Endothelial cell of umbilical vein (primary cell): ENCODE data around the gene NKX1-1. TPM values are rescaled to one million over a fixed set of nuclear protein-coding genes. Genes with fewer than 3 reads are reported as not detected.

Experiments used
- BruUV-seq: library from RNA; stranded (reverse); fragments of 400-500 nt; replicated peaks from 2 replicates; lab custom pipeline; 2021; lab: Mats Ljungman, UMichigan
- CTCF ChIA-PET: fragments of 300-600, 350-600 bp; sonication (Branson Sonifier 250); formaldehyde crosslinking; loops from one replicate; lab custom pipeline; 2021; ENCODE audit warnings: antibody characterized with exemption, inconsistent platforms; lab: Charles Lee
- POLR2A ChIA-PET: fragments of 300-600, 350-600 bp; sonication (Branson Sonifier 250); formaldehyde crosslinking; loops from one replicate; lab custom pipeline; 2021; ENCODE audit warnings: antibody characterized with exemption, inconsistent platforms; lab: Charles Lee
- DNase-seq: peaks from one replicate; pipeline ENCODE4 v3.0.0-alpha.2; 2011; ENCODE audit warnings: low read depth, low spot score
- FAIRE-seq: peaks from 2 replicates; lab custom pipeline; 2011; peaks lifted over from hg19 to GRCh38; lab: Jason Lieb, UNC
- H2AFZ ChIP-seq: 2 replicates; pipeline ENCODE4 v1.6.0; 2012; ENCODE audit warnings: low read depth, low read length, control low read depth, inconsistent platforms
- H3K27ac ChIP-seq: 2 replicates; pipeline ENCODE4 v1.5.1; 2011; ENCODE audit warnings: low read depth, mild to moderate bottlenecking, control low read depth, low read length, moderate library complexity; ENCODE audit not compliant: insufficient read depth
- H3K27me3 ChIP-seq, 2 experiments: 2 replicates each; pipeline versions ENCODE4 v1.6.0 to v1.6.1; 2011; ENCODE audit warnings: low read length in 2 of 2, mixed read lengths in 1 of 2; ENCODE audit not compliant: control insufficient read depth in 2 of 2, insufficient read depth in 2 of 2
- H3K36me3 ChIP-seq, 2 experiments: 2 replicates in 1 of 2; 3 replicates in 1 of 2; pipeline ENCODE4 v1.5.1; 2011; ENCODE audit warnings: low read length in 2 of 2, mild to moderate bottlenecking in 1 of 2, moderate library complexity in 1 of 2; ENCODE audit not compliant: control insufficient read depth in 2 of 2, insufficient read depth in 2 of 2; ENCODE audit errors: extremely low read depth in 1 of 2
- H3K4me1 ChIP-seq: 3 replicates; pipeline ENCODE4 v1.5.1; 2011; ENCODE audit warnings: mild to moderate bottlenecking, low read length; ENCODE audit not compliant: control insufficient read depth, insufficient read depth; ENCODE audit errors: extremely low read depth
- H3K4me2 ChIP-seq: 2 replicates; pipeline ENCODE4 v1.6.1; 2011; ENCODE audit warnings: low read length, control low read depth, mixed read lengths; ENCODE audit not compliant: insufficient read depth
- H3K4me3 ChIP-seq, 3 experiments: fragments of 200-600 bp in 1 of 3; sonication (generic), shearing (Covaris generic) in 1 of 3; replicated peaks in 1 of 3; 2 replicates each; pipeline ENCODE4 v1.5.1; 2011 to 2016; ENCODE audit warnings: control low read depth in 3 of 3, low read length in 3 of 3, mild to moderate bottlenecking in 2 of 3, inconsistent platforms in 1 of 3, low read depth in 1 of 3, moderate library complexity in 1 of 3; ENCODE audit not compliant: insufficient read depth in 1 of 3
- H3K79me2 ChIP-seq: 2 replicates; pipeline ENCODE4 v1.6.0; 2012; ENCODE audit warnings: low read length, inconsistent platforms; ENCODE audit not compliant: control insufficient read depth, insufficient read depth
- H3K9ac ChIP-seq: replicated peaks from 2 replicates; pipeline ENCODE3; 2011; ENCODE audit warnings: low read length, control low read depth; ENCODE audit not compliant: insufficient read depth; ENCODE audit errors: extremely low read depth
- H3K9me1 ChIP-seq: replicated peaks from 3 replicates; pipeline ENCODE4 v1.6.0; 2011; ENCODE audit warnings: mild to moderate bottlenecking, low read length; ENCODE audit not compliant: control insufficient read depth, insufficient read depth; ENCODE audit errors: extremely low read depth
- H3K9me3 ChIP-seq: replicated peaks from 2 replicates; pipeline ENCODE4 v1.5.1; 2012; ENCODE audit warnings: low read length, inconsistent platforms; ENCODE audit not compliant: control insufficient read depth, insufficient read depth
- H4K20me1 ChIP-seq: replicated peaks from 2 replicates; pipeline ENCODE3; 2011; ENCODE audit warnings: mild to moderate bottlenecking, low read length; ENCODE audit not compliant: control insufficient read depth, insufficient read depth; ENCODE audit errors: extremely low read depth
- EZH2 ChIP-seq: IDR thresholded peaks from 2 replicates; pipeline ENCODE4 v1.6.1; 2012; ENCODE audit warnings: borderline replicate concordance, low read depth, mild to moderate bottlenecking, moderate library complexity, low read length, inconsistent platforms; ENCODE audit not compliant: severe bottlenecking
- FOS ChIP-seq: IDR thresholded peaks from 2 replicates; pipeline ENCODE4 v1.6.1; 2011; ENCODE audit warnings: mild to moderate bottlenecking, low read length, moderate library complexity, borderline replicate concordance; ENCODE audit not compliant: insufficient read depth
- GATA2 ChIP-seq: IDR thresholded peaks from 2 replicates; pipeline ENCODE4 v1.7.0; 2011; ENCODE audit warnings: low read depth, mild to moderate bottlenecking, moderate library complexity, mixed read lengths, low read length; ENCODE audit not compliant: insufficient read length, insufficient read depth
- JUN ChIP-seq: IDR thresholded peaks from 2 replicates; pipeline ENCODE4 v1.6.1; 2011; ENCODE audit warnings: borderline replicate concordance, low read depth; ENCODE audit not compliant: insufficient read length, insufficient read depth
- MAX ChIP-seq: IDR thresholded peaks from 2 replicates; pipeline ENCODE4 v1.6.1; 2011; ENCODE audit not compliant: insufficient read depth, insufficient read length
- MYC ChIP-seq: IDR thresholded peaks from one replicate; pipeline ENCODE4 v1.6.1; 2011; ENCODE audit warnings: mild to moderate bottlenecking, low read depth, low read length
- POLR2A ChIP-seq: IDR thresholded peaks from 2 replicates; pipeline ENCODE4 v1.6.1; 2012; ENCODE audit warnings: low read depth, mild to moderate bottlenecking, control low read depth, low read length
- POLR2AphosphoS5 ChIP-seq: IDR thresholded peaks from 2 replicates; pipeline ENCODE4 v1.6.1; 2012; ENCODE audit warnings: low read depth, mild to moderate bottlenecking, control low read depth, low read length, moderate library complexity; ENCODE audit not compliant: insufficient read depth
- dilution Hi-C: fragments of 300-500 bp; cut with MboI; formaldehyde crosslinking; loops from one replicate; pipeline ENCODE4 v1.15.0; 2019; ENCODE audit warnings: low sequenced_read_pairs; ENCODE audit not compliant: extremely low pct_ligation_motif_present
- intact Hi-C: fragments of 100-400 bp; cut with micrococcal nuclease; formaldehyde crosslinking; loops from one replicate; pipeline ENCODE4 v1.10.0; 2022
- polyA plus RNA-seq, 4 experiments: library from polyadenylated mRNA; depleted of rRNA in 3 of 4; stranded (reverse) in 3 of 4; unstranded in 1 of 4; fragments of >200 nt; gene quantifications; 2 replicates each; pipeline versions ENCODE4 v1.2.1 to v1.2.3, GENCODE V29; 2011 to 2012; ENCODE audit warnings: missing spikeins in 1 of 4
- total RNA-seq: library from RNA; stranded (reverse); gene quantifications from 2 replicates; pipeline ENCODE4 v1.2.3, GENCODE V29; 2021
- TF ChIP-seq, protein P1 (sequence below), 2 donors: IDR thresholded peaks; 1 replicate in 1 of 2; 2 replicates in 1 of 2; pipeline ENCODE4 v1.5.1; 2011; ENCODE audit warnings: low read length in 2 of 2, mild to moderate bottlenecking in 2 of 2, moderate library complexity in 2 of 2, control low read depth in 1 of 2, inconsistent platforms in 1 of 2, low read depth in 1 of 2; ENCODE audit not compliant: insufficient read depth in 1 of 2; ENCODE audit errors: extremely low read depth in 1 of 2

Gene NKX1-1
- total and polyA plus RNA-seq, 2 donors (not counting 3 experiments of a cell fraction or from before 2014, with no cell fraction given): not detected

DNA sequence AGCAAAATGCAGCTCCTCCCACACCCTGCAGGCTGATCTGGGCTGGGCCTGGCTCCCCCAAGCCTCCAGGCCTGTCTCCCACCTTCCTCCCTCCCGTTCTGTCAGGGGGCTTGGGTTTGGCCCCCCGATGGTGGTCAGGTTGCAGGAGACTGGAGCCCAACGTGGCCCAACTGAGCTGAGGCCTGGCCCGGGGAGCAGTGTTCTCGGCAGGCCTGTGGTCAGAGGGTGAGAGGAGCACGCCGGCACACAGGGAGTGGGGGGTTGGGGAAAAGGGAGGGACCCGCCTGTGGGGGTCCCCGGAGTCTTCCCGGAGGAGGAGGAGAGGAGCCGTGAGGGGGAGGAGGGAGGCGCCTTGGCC, 43.2 kb upstream of the NKX1-1 start:
- TF ChIP-seq EZH2: no peak
- TF ChIP-seq POLR2AphosphoS5: no peak
- TF ChIP-seq MYC: no peak
- no peak for TF ChIP-seq JUN
- no peak for TF ChIP-seq POLR2A
- TF ChIP-seq GATA2: no peak
- no peak for TF ChIP-seq MAX
- no peak for TF ChIP-seq FOS
- TF ChIP-seq, protein P1, sequence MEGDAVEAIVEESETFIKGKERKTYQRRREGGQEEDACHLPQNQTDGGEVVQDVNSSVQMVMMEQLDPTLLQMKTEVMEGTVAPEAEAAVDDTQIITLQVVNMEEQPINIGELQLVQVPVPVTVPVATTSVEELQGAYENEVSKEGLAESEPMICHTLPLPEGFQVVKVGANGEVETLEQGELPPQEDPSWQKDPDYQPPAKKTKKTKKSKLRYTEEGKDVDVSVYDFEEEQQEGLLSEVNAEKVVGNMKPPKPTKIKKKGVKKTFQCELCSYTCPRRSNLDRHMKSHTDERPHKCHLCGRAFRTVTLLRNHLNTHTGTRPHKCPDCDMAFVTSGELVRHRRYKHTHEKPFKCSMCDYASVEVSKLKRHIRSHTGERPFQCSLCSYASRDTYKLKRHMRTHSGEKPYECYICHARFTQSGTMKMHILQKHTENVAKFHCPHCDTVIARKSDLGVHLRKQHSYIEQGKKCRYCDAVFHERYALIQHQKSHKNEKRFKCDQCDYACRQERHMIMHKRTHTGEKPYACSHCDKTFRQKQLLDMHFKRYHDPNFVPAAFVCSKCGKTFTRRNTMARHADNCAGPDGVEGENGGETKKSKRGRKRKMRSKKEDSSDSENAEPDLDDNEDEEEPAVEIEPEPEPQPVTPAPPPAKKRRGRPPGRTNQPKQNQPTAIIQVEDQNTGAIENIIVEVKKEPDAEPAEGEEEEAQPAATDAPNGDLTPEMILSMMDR (IDR thresholded peaks at IDR 0.05; ENCODE audit: extremely low read depth in 1 of 2, insufficient read depth in 1 of 2, low read depth in 1 of 2, low read length in 2 of 2): no peak
- H3K4me3 ChIP-seq: no peak overlapping the region
- H2AFZ ChIP-seq: no peak overlapping the region
- H3K27ac ChIP-seq: no peak overlapping the region
- no TSS peak for BruUV-seq
- no peaks in the 10 kb centered on the region for H3K27me3 ChIP-seq
- ChIA-PET CTCF (no interaction called here), POLR2A (no interaction called here)
- H3K9me3 ChIP-seq: no peaks in the 10 kb centered on the region
- no peaks in the 10 kb centered on the region for H4K20me1 ChIP-seq
- H3K9me1 ChIP-seq: no peaks in the 10 kb centered on the region
- no peak for DNase-seq
- H3K9ac ChIP-seq: no peak overlapping the region
- no peak overlapping the region for H3K4me2 ChIP-seq
- dilution Hi-C loops (no loop called here), intact Hi-C loops (no loop called here)
- no peaks in the 10 kb centered on the region for H3K36me3 ChIP-seq
- H3K79me2 ChIP-seq: no peaks in the 10 kb centered on the region
- no peaks in the 10 kb centered on the region for H3K4me1 ChIP-seq
- no peak for FAIRE-seq
